ENCODE measurements around the gene TRAF3IP1.

TRAF3IP1 gene

DNA sequence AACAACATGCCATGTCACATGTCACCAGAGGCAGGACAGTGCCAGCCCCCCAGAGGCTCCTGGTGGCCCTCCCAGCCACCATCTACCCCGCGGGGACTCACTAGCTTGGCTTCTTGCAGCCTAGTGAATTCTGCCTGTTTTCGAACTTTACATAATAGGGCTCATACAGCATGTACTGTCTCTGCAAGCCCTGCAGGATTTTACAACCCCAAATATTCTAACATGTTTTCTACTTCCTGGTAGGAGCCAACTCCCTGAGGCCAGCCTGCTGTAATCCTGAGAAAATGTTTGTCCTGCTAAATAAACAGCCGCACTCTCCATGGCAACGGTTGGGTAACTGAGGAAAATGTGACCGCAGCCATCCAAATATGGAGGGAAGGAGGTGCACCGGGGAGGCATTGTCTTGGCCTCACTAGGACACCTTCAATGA lies 34.6 kb upstream of the TRAF3IP1 start:
- peak overlapping the region; percentile 12 for H3K4me3 ChIP-seq (replicated peaks; ENCODE audit: low read depth, low read length)
- TF ChIP-seq, protein P1, sequence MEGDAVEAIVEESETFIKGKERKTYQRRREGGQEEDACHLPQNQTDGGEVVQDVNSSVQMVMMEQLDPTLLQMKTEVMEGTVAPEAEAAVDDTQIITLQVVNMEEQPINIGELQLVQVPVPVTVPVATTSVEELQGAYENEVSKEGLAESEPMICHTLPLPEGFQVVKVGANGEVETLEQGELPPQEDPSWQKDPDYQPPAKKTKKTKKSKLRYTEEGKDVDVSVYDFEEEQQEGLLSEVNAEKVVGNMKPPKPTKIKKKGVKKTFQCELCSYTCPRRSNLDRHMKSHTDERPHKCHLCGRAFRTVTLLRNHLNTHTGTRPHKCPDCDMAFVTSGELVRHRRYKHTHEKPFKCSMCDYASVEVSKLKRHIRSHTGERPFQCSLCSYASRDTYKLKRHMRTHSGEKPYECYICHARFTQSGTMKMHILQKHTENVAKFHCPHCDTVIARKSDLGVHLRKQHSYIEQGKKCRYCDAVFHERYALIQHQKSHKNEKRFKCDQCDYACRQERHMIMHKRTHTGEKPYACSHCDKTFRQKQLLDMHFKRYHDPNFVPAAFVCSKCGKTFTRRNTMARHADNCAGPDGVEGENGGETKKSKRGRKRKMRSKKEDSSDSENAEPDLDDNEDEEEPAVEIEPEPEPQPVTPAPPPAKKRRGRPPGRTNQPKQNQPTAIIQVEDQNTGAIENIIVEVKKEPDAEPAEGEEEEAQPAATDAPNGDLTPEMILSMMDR (IDR thresholded peaks at IDR 0.05; ENCODE audit: low read depth, low read length, missing control alignments): no peak
- peak; percentile 93 for DNase-seq (ENCODE audit: extremely low read depth, low read depth)

DNA sequence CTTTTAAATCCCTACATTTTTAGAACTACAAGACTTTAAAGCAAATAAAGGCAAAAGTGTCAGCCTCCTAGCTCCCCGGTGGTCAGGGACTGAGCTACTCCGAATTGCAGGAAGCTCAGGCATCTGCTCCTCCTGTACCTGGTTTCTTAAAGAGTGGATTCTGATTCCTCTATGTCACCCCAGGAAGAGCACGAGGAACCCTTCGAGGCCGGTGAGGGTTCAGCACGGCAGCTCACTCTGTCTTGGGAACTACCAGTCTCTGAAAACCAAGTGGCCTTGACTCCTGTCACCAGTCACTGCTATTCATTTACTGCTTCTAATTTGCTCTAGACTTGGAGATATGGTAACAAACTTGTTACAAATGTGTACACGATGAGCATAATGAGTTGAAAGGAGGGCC lies 34.2 kb upstream of the TRAF3IP1 start:
- peak overlapping the region; percentile 95 for H3K4me3 ChIP-seq (replicated peaks; ENCODE audit: low read depth, low read length)
- DNase-seq (ENCODE audit: extremely low read depth, low read depth): no peak

DNA sequence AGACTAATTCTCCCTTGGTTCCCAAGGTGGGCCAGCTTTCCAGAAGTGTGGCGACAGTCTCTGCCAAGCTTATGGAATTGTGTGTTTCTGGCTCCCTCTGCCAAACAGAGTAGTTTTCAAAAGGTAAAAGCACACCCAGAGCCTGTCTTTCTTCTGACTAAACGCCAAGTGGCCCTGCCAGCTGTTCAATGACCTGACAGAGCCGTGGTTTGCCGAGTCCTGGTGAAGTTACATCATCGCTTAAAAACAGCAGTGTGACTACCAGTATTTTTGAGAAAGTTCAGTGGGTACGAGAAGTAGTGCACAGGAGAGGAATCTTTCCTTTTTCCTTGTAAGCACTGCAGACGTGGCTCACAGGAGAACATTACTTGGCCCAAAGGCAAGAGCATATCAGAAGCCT lies 33.8 kb upstream of the TRAF3IP1 start:
- TF ChIP-seq, protein P1 (IDR thresholded peaks at IDR 0.05; ENCODE audit: low read depth, low read length, missing control alignments): no peak
- H3K4me3 ChIP-seq (replicated peaks; ENCODE audit: low read depth, low read length): peak overlapping the region; percentile 95
- DNase-seq (ENCODE audit: extremely low read depth, low read depth): peak; percentile 51

More for the DNA sequence above, 34.2 kb upstream of the TRAF3IP1 start:
- TF ChIP-seq, protein P1 (IDR thresholded peaks at IDR 0.05; ENCODE audit: low read depth, low read length, missing control alignments): no peak

DNA sequence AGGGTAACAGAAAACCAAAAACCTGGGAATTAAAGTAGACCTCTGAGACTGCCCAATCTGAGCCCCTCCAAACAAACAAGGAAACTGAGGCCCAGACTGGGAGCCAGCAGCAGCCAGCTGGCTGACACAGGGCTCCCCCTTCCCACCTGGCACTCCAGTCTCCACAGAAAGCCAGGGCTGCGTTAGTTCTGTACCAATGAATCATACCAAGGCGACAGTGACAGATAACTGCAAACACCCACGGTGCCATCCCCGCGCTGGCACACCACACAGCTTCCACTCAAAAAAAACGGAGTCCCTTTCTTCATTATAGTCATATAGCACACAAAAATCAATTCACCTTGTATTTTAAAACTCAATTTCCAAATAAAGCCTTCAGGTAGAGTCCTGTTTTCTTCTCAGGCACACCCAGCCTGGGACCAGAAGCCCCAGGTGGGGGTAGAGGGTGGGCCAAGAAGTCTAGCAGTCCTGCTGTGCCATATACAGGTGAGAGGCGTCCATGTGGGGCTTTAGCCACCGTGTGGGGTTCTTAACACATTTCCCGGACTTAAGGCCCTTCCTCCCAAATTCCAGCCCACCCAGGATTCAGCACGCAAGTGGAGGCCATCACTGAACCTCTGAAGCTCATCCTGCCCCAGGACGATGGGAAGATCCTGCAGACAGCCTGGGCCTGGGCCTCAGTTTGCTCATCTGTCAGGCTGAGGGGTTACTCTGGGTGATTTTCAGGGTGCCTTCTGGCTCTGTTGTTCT lies 33.2 kb upstream of the TRAF3IP1 start:
- H3K4me3 ChIP-seq (replicated peaks; ENCODE audit: low read depth, low read length): peak overlapping the region; percentile 95
- TF ChIP-seq, protein P1 (IDR thresholded peaks at IDR 0.05; ENCODE audit: low read depth, low read length, missing control alignments): no peak
- no peak for DNase-seq (ENCODE audit: extremely low read depth, low read depth)

DNA sequence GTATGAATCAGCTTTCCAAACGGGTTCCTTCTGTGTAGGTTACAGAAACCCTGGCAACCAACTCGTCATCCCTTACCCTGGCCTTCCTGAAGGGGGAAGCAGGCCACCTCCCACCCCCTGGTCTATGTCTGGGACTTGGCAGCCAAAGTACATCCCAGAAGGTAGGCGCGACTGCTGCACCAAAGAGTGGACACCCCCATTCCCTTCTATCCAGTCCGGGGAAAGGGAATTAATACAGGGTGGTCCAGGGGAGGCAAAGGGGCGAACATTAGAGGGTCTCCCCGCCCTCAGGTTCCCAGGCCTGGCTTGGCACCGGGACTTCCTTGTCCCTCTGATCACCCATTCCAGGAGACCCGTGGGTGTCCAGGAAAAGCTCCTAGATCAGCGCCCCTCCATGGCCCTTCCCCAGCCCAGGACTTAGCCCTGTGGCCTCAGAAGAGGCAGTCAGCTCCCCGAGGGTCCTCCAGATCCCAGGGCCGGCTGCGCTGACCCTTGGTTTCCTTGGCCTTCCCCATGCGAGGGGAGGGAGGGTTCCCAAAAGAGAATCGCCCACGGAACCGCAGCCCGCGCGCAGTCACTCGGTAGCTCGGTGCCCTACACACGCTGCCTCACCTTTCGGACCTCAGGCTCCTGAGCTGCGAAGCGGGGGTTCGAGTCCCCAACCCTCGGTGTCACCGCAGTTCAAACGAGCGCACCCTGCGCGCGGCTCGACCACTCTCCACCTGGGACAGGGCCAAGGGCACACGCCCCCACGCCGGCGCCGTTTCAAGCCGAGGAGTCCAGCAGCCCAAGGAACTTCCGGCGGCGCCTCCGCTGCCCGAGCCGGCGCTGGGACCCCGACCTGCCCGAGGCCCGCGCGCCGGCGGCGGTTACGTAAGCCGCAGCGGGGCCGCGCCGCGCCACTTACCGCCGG lies 32.3 kb upstream of the TRAF3IP1 start, which contains the start of gene PER2:
Gene PER2 (minus strand): TSS at position 874 of the 913 bp plus-strand sequence. CDS start 10,674 bp downstream, outside the sequence.
- H3K4me3 ChIP-seq (replicated peaks; ENCODE audit: low read depth, low read length): peak within 1 kb of the TSS; percentile 95
- TF ChIP-seq, protein P1 (IDR thresholded peaks at IDR 0.05; ENCODE audit: low read depth, low read length, missing control alignments): peak; percentile 36
- peak; percentile 60 for DNase-seq (ENCODE audit: extremely low read depth, low read depth)

DNA sequence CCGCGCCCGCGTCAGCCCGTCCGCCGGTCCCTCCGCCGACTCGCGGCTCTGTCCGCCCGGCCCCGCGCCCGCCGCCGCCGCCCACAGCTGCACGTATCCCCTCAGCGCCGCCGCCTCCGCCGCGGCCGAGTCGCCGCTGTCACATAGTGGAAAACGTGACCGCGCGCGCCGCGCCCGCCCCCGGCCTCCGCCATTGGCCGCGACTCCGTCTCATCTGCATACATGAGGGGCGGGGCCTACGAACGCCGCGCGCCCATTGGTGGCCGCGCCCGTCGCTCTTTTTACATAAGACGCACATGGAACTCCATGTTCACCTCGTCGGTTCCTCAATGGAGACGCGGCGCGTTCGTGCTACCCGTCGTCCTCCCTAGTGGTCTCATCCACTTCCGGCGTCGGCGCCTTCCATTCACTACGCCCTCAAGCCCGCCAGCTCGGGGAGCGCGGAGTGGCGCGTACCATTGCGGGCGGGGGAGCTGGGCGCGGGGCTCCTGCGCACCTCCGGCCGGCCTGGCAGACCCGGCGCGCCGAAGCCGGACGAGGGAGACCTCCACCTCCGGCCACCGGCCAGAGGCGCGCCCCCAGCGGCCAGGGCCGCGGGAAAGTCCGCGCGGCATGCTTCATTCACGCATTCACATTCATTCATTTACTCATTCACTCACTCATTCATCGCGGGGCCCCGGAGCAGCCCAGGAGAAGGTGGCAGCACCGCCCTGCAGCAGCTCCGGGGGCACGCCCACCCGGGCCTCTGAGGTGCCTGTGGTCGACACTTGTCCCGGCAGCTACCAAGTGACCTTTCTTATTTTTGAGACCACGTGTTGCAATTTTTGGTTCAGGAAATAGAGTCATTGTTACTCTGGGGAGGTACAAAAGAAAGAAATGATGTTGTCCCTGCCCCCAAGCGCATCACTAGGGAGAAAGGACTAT lies 31.4 kb upstream of the TRAF3IP1 start:
- TF ChIP-seq, protein P1 (IDR thresholded peaks at IDR 0.05; ENCODE audit: low read depth, low read length, missing control alignments): no peak
- DNase-seq (ENCODE audit: extremely low read depth, low read depth): peak; percentile 98
- peak overlapping the region; percentile 95 for H3K4me3 ChIP-seq (replicated peaks; ENCODE audit: low read depth, low read length)

Data from HFF-Myc (cell line).